Epithelial cell of proximal tubule (primary cell): ENCODE measurements around the gene ASTN2. TPM values are rescaled to one million over a fixed set of nuclear protein-coding genes. Genes with fewer than 3 reads are reported as not detected.

Experiments
- DNase-seq: peaks from one replicate; pipeline ENCODE4 v3.0.0-alpha.2; 2011; ENCODE audit warnings: low read depth
- H3K4me3 ChIP-seq: 2 replicates; pipeline ENCODE4 v1.5.1; 2011; ENCODE audit warnings: low read depth, mild to moderate bottlenecking, low read length
- CTCF ChIP-seq: conservative IDR thresholded peaks from 2 replicates; pipeline ENCODE4 v1.5.1; 2012; ENCODE audit warnings: low read depth, mild to moderate bottlenecking, low read length
- total RNA-seq: library from RNA; depleted of rRNA; stranded (reverse); fragments of >200 nt; gene quantifications from 2 replicates; pipeline ENCODE4 v1.2.3, GENCODE V29; 2015

Gene ASTN2
- total RNA-seq, 1 donor from 2014 or later = 4.4 TPM

- DNase-seq = no peak
- TF ChIP-seq CTCF = no peak
- H3K4me3 ChIP-seq = no peak overlapping the region
Measured at GRCh38 chr9:116944714-116945534, 469.9 kb downstream of the ASTN2 start.

- H3K4me3 ChIP-seq = no peak overlapping the region
- DNase-seq = no peak
- TF ChIP-seq CTCF = no peak
Measured at GRCh38 chr9:116943970-116944369, 470.9 kb downstream of the ASTN2 start.

GRCh38 chr9:116942593-116943061 is 472.2 kb downstream of the ASTN2 start:
- H3K4me3 ChIP-seq = no peak overlapping the region
- no peak for DNase-seq
- no peak for TF ChIP-seq CTCF

- H3K4me3 ChIP-seq = no peak overlapping the region
- no peak for TF ChIP-seq CTCF
- no peak for DNase-seq
Measured at GRCh38 chr9:116941266-116941665, 473.6 kb downstream of the ASTN2 start.

- TF ChIP-seq CTCF = no peak
- no peak overlapping the region for H3K4me3 ChIP-seq
- DNase-seq = no peak
Measured at GRCh38 chr9:116940614-116941215, 474.1 kb downstream of the ASTN2 start.

GRCh38 chr9:116939614-116940013 is 475.2 kb downstream of the ASTN2 start:
- H3K4me3 ChIP-seq = no peak overlapping the region
- no peak for TF ChIP-seq CTCF
- DNase-seq = no peak
